Measurements from ENCODE around the gene TEC.

The TEC gene

GRCh38 chr4:48267574-48267973, 2.1 kb downstream of the TEC start:
- DNase-seq, result no peak

DNA sequence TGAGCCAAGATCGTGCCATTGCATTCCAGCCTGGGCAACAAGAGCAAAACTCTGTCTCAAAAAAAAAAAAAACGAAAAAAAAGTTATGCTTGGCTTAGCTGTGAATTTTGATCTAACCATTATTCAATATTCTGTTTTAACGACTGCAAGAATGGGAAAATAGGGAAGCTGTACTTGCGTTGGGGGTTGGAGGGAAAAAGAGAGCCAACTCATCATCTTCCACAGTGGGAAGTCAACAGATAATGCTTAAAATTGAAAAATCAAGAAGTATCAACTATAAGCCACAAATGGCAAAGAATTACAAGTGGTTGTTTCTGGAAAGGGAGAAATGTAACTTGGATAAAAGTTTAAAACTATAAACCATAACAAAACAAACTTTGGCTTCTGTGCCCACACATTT, 2.9 kb downstream of the TEC start:
- no peak for DNase-seq

GRCh38 chr4:48262926-48263325, 6.7 kb downstream of the TEC start:
- no peak for DNase-seq

DNA sequence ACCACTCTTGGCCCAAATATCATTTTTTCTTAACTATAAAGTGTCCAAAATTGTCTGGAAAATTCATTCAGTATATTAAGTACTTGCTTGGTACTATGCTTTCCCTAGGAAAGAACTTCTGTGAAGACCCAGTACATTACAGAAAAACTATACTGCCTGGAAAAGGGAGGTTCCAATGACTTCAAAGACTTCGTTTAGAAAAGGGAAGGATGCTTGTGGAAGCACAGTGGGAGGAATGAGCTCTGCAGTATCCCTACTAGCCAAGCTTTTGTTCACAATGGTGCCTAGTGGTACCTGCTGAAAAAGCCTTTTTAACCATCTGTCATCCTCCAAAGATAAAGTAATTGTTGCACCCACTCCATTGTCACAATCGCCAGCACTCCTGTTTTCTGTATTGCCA, 7.2 kb downstream of the TEC start:
- no peak for DNase-seq

GRCh38 chr4:48261281-48261680, 8.4 kb downstream of the TEC start:
- DNase-seq, result no peak

GRCh38 chr4:48259748-48260147, 9.9 kb downstream of the TEC start:
- DNase-seq, result no peak

- DNase-seq, result no peak
Observed at GRCh38 chr4:48258845-48259397, 10.7 kb downstream of the TEC start.

GRCh38 chr4:48255959-48256342, 13.7 kb downstream of the TEC start:
- DNase-seq, result no peak

DNA sequence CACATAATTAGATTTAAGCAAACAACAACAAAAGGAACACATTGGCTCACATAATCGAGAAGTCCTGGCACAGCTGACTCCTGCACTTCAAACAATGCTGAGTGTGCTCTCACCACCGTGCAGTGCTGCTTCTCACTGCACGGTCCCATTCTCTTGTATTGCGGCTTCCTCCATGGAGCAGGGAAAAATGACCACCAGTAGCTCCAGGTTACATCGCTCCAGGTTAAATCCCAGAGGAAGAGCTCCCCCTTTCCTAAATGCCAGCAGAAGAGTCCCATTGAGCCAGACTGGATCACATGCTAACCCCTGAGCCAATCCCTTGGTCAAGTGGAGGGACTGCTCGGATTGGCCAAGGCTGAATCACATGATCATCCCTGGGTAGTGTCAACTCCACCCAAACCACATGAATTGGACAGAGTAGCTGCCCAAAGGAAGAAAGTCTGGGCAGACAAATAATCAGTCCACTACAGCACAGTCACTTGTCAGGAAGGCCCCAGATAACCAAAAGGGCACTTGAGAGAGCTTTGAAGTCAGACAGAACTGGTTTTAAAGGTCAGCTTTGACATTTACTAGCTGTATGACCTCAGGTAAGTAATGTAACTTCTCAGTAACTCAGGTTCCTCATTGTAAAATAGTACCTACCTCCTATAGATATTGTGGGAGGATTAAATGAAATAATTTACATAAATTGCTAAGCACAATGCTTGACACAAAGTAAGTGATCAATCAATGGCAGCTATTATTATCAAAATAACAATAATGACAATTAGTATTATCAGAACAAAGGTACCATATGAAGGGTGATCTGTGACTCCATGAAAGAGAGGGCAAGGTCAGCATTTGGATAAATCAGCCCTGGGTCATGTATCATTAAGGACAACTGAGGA, 14.3 kb downstream of the TEC start:
- DNase-seq, result no peak

- no peak for DNase-seq
Observed at GRCh38 chr4:48254381-48255071, 15.1 kb downstream of the TEC start.

- DNase-seq, result no peak
Observed at GRCh38 chr4:48252313-48252712, 17.3 kb downstream of the TEC start.

DNA sequence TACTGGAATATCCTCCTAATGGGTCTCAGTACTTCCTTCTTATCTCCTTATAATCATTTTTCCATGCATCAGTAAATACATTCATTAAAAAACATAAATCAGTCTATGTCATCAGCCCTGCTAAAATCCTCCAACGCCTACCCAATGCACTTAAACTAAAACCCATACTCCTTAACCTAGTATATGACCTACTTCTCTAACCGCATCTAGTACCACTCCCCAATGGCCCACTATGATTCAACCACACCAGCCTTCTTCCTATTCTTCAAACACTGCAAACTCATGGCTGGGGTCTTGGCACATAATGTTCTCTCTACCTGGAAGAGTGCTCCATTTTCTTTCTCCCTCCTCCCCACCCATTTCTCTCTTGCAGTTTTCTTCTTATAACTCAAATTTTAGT, 18.7 kb downstream of the TEC start:
- DNase-seq, result no peak

- DNase-seq, result no peak
Observed at GRCh38 chr4:48250343-48250742, 19.3 kb downstream of the TEC start.

DNA sequence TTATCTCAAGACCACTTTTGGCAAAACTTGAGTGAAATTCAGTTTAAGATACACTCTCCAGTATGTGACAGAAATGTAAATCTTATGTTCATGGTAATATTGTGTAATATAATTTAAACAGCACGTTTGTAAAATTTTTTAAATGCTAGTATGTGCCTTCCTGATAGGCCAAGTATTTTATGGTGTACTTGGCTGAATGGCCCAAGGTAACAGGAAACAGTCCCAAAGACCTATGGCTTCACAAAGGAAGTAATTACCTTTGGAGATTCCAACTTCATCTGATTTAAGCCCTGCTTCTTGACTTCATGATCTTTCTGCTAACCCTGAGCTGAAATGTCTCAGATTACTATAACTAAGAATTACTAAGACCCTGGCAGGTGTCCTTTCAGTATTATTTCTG, 20.3 kb downstream of the TEC start:
- DNase-seq, result no peak

DNA sequence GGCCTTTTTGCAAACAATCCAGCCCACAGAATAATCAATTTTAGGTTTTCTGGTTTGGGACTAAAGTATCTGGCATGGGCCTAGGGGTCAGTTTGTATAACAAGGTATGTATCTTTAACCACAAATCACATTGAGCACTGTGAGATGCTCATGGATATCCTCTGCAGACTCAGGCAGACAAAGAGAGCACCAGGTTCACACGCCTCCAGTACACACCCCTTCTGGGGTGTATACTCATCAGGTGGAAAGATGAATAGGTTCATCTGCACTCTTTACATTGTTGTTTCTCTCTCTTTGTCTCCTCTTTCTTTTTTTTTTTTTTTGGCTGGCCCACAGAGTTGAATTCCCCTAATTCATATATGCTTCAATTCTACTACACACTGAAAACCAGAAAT, 21.1 kb downstream of the TEC start:
- DNase-seq, result no peak

DNA sequence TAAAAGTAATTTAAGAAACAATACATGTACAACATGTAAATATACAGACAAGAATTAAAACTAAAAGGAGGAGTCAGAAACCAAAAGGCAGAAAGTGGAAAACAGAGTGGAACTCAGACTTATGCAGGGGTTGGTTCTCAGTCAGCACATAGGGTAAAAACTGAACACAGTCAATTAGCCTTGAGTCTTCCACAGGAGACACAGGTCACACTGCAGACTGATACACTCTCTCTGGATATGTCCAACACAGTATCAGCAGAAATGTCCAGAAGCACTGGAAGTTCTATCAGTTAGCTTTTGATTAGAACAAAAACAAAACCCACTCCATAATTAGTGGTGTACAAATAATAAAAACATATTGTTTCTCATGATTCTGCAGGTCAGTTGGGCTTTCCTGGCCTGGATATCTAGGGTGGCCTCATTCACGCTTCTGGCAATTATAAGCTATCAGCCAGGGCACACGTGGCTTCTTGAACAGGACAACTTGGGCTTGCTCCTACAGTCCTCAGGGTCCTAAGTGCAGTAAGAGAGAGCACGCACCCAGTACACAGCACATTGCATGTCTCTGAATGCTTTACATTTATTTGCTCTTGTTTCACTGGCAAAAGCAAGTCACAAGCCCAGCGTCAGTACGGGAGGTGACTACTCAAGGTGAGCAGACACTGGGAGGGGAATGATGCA, 21.6 kb downstream of the TEC start:
- DNase-seq, result no peak

- DNase-seq, result no peak
Observed at GRCh38 chr4:48247142-48247877, 22.3 kb downstream of the TEC start.

DNA sequence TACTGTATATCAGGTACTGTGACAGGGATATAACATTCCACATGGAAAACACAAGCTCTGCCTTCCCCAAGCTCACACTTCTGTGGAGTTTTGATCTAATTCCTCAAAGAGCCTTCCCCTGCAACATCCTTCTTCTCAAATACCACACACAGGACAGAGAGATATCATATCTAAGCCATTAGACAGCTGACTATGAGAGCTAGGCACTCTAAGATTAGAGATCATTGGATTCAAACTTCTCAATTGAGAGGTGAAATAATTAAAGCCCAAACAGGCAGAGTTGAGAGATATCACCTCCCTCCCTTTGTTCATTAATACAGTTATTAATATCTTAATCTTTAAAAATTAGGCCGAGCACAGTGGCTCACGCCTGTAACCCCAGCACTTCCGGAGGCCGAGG, 25.0 kb downstream of the TEC start:
- no peak for DNase-seq

- no peak for DNase-seq
Observed at GRCh38 chr4:48243887-48244286, 25.8 kb downstream of the TEC start.

- DNase-seq, result no peak
Observed at GRCh38 chr4:48243429-48243828, 26.2 kb downstream of the TEC start.

DNA sequence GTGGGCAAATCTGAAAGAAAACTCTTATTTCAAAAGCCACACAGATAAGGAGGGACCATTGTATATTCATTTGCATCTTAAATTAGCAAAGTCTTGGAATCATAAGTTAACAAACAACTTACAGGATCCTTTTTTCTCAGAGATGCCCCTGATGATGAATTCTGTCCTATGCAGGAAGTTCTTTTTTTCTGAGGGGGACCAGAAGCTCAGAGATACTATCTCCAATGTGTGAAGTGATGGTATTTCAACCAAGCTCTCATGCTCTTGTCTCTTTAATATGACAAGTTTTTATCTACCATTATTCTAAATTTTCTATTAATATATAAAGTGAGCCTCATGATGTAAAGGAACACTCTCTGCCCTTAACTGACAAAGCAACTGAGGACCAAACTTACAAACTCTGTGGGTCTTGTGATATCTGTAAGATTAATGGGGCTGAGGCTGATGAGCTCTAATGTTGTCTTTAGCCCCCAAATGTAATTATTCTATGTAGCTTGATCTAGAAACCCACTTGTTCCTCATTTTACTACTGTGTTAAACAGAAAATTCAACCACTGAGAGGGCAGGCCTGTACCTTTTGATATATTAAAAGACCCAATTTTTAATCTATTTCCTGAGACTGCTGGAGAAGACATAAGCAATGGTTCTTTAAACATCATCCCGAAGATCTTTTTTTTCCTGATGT, 27.0 kb downstream of the TEC start:
- DNase-seq, result no peak

DNA sequence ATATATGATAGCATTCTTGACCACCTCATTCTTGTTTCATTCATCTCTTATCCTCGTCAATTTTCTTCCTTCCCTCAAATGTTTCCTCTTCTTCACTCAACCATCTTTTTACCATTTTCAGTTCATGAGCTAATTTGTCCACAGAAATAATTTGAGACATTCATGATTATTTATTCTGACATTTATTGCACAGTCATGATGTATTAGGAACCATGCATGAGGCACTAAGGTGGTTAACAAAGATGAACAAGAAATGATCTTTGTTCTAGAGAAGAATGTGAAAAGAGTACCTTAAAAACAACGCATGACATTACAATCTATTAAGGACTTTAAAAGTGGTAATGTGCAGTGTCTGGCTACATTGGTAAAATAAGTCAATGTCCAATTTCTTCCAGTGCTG, 27.9 kb downstream of the TEC start:
- no peak for DNase-seq
